ENCODE results near the gene IL17B. TPM values are rescaled to one million over a fixed set of nuclear protein-coding genes. Genes with fewer than 3 reads are reported as not detected.
A peak's percentile ranks its signal among the peaks of the same experiment; 100 is the strongest.

IL17B gene
- total and polyA plus RNA-seq, 2 of the 13 experiments (the other 11 are each of a cell fraction or from before 2014, with no cell fraction given), result 0.29 to 2.6 TPM

- TF ChIP-seq GTF3A (CRISPR knock-in tag; conservative IDR thresholded peaks at IDR 0.05), result no peak
- TF ChIP-seq LRRFIP1 (CRISPR knock-in tag; conservative IDR thresholded peaks at IDR 0.05), result no peak
- peak; percentile 58; the same call in 1 of the 2 replicates for TF ChIP-seq ZSCAN5A (CRISPR knock-in tag; IDR thresholded peaks at IDR 0.05; ENCODE audit: borderline replicate concordance)
- TF ChIP-seq ZNF839 (CRISPR knock-in tag; IDR thresholded peaks at IDR 0.05; ENCODE audit: borderline replicate concordance), result no peak; the same call in 1 of the 2 replicates
- no peak; the same call in 1 of the 2 replicates for TF ChIP-seq RAD21 (CRISPR knock-in tag; IDR thresholded peaks at IDR 0.05)
- TF ChIP-seq ATF4 (CRISPR knock-in tag; IDR thresholded peaks at IDR 0.05), result peak in 1 of 2 experiments; percentile 72; a peak in 1 of 4 replicates
- peak; percentile 75 for TF ChIP-seq RXRA (CRISPR knock-in tag; IDR thresholded peaks at IDR 0.05)
- TF ChIP-seq ZNF276 (CRISPR knock-in tag; IDR thresholded peaks at IDR 0.05; ENCODE audit: low read depth), result no peak
- TF ChIP-seq IRF2 (CRISPR knock-in tag; IDR thresholded peaks at IDR 0.05), result peak; percentile 76
- TF ChIP-seq ZZZ3 (CRISPR knock-in tag; IDR thresholded peaks at IDR 0.05; ENCODE audit: borderline replicate concordance), result peak; percentile 17; the same call in 1 of the 2 replicates
- TF ChIP-seq ZNF841 (CRISPR knock-in tag; IDR thresholded peaks at IDR 0.05; ENCODE audit: borderline replicate concordance), result no peak
- no peak for TF ChIP-seq ZNF570 (CRISPR knock-in tag; IDR thresholded peaks at IDR 0.05; ENCODE audit: borderline replicate concordance)
- no peak for TF ChIP-seq RERE (CRISPR knock-in tag; IDR thresholded peaks at IDR 0.05; ENCODE audit: low read depth)
Measured at GRCh38 chr5:149345147-149345891, 33.8 kb downstream of the IL17B start, which contains the start of gene GRPEL2 (continued).
